GM23338 (cell line): Measurements from ENCODE around the gene CPLX3. TPM values are rescaled to one million over a fixed set of nuclear protein-coding genes. Genes with fewer than 3 reads are reported as not detected.

Source experiments
- ATAC-seq: fragments of 200-7000 bp; cut with Tn5 transposase; 3 replicates; pipeline ENCODE4 v1.9.1; 2020
- DNase-seq: peaks from one replicate; pipeline ENCODE4 v3.0.0-alpha.2; 2015; ENCODE audit warnings: low spot score
- H2AFZ ChIP-seq: fragments of 200-600 bp; sonication (generic); 2 replicates; pipeline ENCODE4 v1.8.0; 2016; ENCODE audit warnings: antibody characterized with exemption, mild to moderate bottlenecking, moderate library complexity
- H3F3A ChIP-seq: fragments of 200-600 bp; sonication (generic); replicated peaks from 2 replicates; pipeline ENCODE4 v1.8.0; 2017; ENCODE audit warnings: antibody characterized with exemption, mixed run types, low read depth
- H3K27ac ChIP-seq: fragments of 200-600 bp; sonication (generic); 2 replicates; pipeline ENCODE4 v1.6.1; 2016; ENCODE audit warnings: low read depth
- H3K27me3 ChIP-seq: fragments of 200-600 bp; sonication (generic); 2 replicates; pipeline ENCODE4 v1.8.0; 2016; ENCODE audit warnings: mild to moderate bottlenecking, mixed run types, moderate library complexity; ENCODE audit not compliant: insufficient read depth
- H3K36me3 ChIP-seq: fragments of 200-600 bp; sonication (generic); 2 replicates; pipeline ENCODE4 v1.8.0; 2016; ENCODE audit warnings: mild to moderate bottlenecking; ENCODE audit not compliant: insufficient read depth
- H3K4me1 ChIP-seq: fragments of 200-600 bp; sonication (generic); 2 replicates; pipeline ENCODE4 v1.8.0; 2016; ENCODE audit warnings: mild to moderate bottlenecking, moderate library complexity; ENCODE audit not compliant: insufficient read depth
- H3K4me2 ChIP-seq: fragments of 200-600 bp; sonication (generic); 2 replicates; pipeline ENCODE4 v1.7.1; 2017; ENCODE audit warnings: mixed run types
- H3K4me3 ChIP-seq: fragments of 200-600 bp; sonication (generic); 2 replicates; pipeline ENCODE4 v1.6.1; 2016; ENCODE audit warnings: mixed run types
- H3K79me2 ChIP-seq: fragments of 200-600 bp; sonication (generic); replicated peaks from 2 replicates; pipeline ENCODE4 v1.8.0; 2017; ENCODE audit warnings: mild to moderate bottlenecking; ENCODE audit not compliant: insufficient read depth
- H3K9me2 ChIP-seq: fragments of 200-600 bp; sonication (generic); 2 replicates; pipeline ENCODE4 v1.8.0; 2017; ENCODE audit not compliant: insufficient read depth
- H4K20me1 ChIP-seq: fragments of 200-600 bp; sonication (generic); replicated peaks from 2 replicates; pipeline ENCODE4 v1.8.0; 2017; ENCODE audit warnings: mild to moderate bottlenecking; ENCODE audit not compliant: insufficient read depth
- H3K27ac Mint-ChIP-seq: 2 replicates; pipeline ENCODE4 v1.8.0; 2020; ENCODE audit warnings: inconsistent platforms, mild to moderate bottlenecking, moderate library complexity, mixed read lengths
- H3K27me3 Mint-ChIP-seq: 3 replicates; pipeline ENCODE4 v1.8.0; 2022; ENCODE audit warnings: low read depth, mild to moderate bottlenecking, moderate library complexity, mixed read lengths, inconsistent platforms; ENCODE audit not compliant: insufficient read depth, poor library complexity
- H3K36me3 Mint-ChIP-seq: 3 replicates; pipeline ENCODE4 v1.8.0; 2021; ENCODE audit warnings: low read depth, mild to moderate bottlenecking, inconsistent platforms, moderate library complexity, mixed read lengths
- H3K4me1 Mint-ChIP-seq: 3 replicates; pipeline ENCODE4 v1.8.0; 2020; ENCODE audit warnings: mild to moderate bottlenecking, inconsistent platforms, mixed read lengths
- H3K4me3 Mint-ChIP-seq: 3 replicates; pipeline ENCODE4 v1.8.0; 2021; ENCODE audit warnings: moderate library complexity, mild to moderate bottlenecking, inconsistent platforms, mixed read lengths
- H3K9me3 Mint-ChIP-seq: 3 replicates; pipeline ENCODE4 v1.8.0; 2020; ENCODE audit warnings: moderate library complexity, mild to moderate bottlenecking, inconsistent platforms, mixed read lengths
- CREB1 ChIP-seq: fragments of 250-450 bp; sonication (Bioruptor Pico); IDR thresholded peaks from 2 replicates; pipeline ENCODE4 v1.5.0; 2020; ENCODE audit warnings: low read depth, mild to moderate bottlenecking, moderate library complexity
- EZH2 ChIP-seq: fragments of 200-600 bp; sonication (generic); IDR thresholded peaks from one replicate; pipeline ENCODE4 v1.8.0; 2017; ENCODE audit warnings: antibody characterized with exemption, mild to moderate bottlenecking, low read depth; ENCODE audit not compliant: unreplicated experiment
- EZH2phosphoT487 ChIP-seq: fragments of 200-600 bp; sonication (generic); IDR thresholded peaks from one replicate; pipeline ENCODE4 v1.8.1; 2018; ENCODE audit warnings: antibody characterized with exemption; ENCODE audit not compliant: unreplicated experiment
- JUNB ChIP-seq: IDR thresholded peaks from one replicate; pipeline ENCODE4 v1.6.1; 2016; ENCODE audit warnings: antibody characterized with exemption; ENCODE audit not compliant: unreplicated experiment
- NANOG ChIP-seq: IDR thresholded peaks from 2 replicates; pipeline ENCODE4 v1.6.1; 2016; ENCODE audit warnings: antibody characterized with exemption, borderline replicate concordance
- POLR2AphosphoS5 ChIP-seq: IDR thresholded peaks from 2 replicates; pipeline ENCODE4 v1.6.1; 2016; ENCODE audit warnings: antibody characterized with exemption, low read depth
- REST ChIP-seq: IDR thresholded peaks from one replicate; pipeline ENCODE4 v1.6.1; 2018; ENCODE audit warnings: antibody characterized with exemption; ENCODE audit not compliant: unreplicated experiment
- STAT1 ChIP-seq: IDR thresholded peaks from one replicate; pipeline ENCODE4 v1.6.1; 2016; ENCODE audit warnings: antibody characterized with exemption; ENCODE audit not compliant: unreplicated experiment
- ZNF114 ChIP-seq: fragments of 250-450 bp; sonication (Bioruptor Pico); IDR thresholded peaks from 2 replicates; pipeline ENCODE4 v1.5.0; 2020; ENCODE audit warnings: mild to moderate bottlenecking, moderate library complexity
- ZNF331 ChIP-seq: fragments of 250-450 bp; sonication (Bioruptor Pico); IDR thresholded peaks from 2 replicates; pipeline ENCODE4 v1.5.0; 2020; ENCODE audit warnings: low read depth, mild to moderate bottlenecking, moderate library complexity
- ZNF462 ChIP-seq: fragments of 250-450 bp; sonication (Bioruptor Pico); IDR thresholded peaks from 2 replicates; pipeline ENCODE4 v1.5.0; 2020; ENCODE audit warnings: mild to moderate bottlenecking, moderate library complexity
- polyA plus RNA-seq: library from polyadenylated mRNA; unstranded; fragments of >200 nt; fragmentation: Nextera tagmentation; extraction: Ambion mirVana; gene quantifications from 2 replicates; pipeline ENCODE4 v1.2.1, GENCODE V29; 2016
- total RNA-seq: library from RNA; depleted of rRNA; stranded (reverse); fragments of >200 nt; shearing (Covaris generic); gene quantifications from 2 replicates; pipeline ENCODE4 v1.2.3, GENCODE V29; 2014
- TF ChIP-seq, protein P1 (sequence below): IDR thresholded peaks from 2 replicates; pipeline ENCODE4 v1.6.1; 2016; ENCODE audit warnings: antibody characterized with exemption
- TF ChIP-seq, protein P2 (sequence below), 2 experiments: fragments of 200-600 bp in 1 of 2; sonication (generic) in 1 of 2; conservative IDR thresholded peaks; 2 replicates each; pipeline versions ENCODE4 v1.5.1 to v1.6.1; 2016 to 2017; ENCODE audit warnings: antibody characterized with exemption in 2 of 2, low read depth in 2 of 2, mild to moderate bottlenecking in 2 of 2, moderate library complexity in 1 of 2

CPLX3 gene
- total and polyA plus RNA-seq, 2 experiments from 2014 or later, result 0.66 TPM; not detected in 1

DNA sequence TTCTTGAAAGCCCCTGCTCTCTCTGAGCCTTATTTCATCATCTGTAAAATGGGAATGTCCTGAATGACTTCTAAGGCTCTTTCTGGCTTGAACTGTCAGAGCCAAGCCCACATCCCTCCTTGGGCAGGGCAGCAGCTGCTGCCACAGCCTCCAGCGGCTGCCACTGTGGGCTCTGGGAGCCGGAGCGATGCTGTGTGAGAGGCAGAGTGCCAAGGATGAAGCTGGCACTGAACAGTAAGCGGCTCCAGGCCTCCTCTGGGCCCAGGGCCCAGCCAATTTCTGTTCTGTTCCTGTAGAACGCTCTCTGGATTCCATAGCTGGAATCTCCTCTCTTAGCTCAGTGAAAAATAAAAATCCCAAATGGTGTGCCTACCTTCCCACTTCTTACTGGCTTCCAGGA, 4.4 kb downstream of the CPLX3 start:
- Histone ChIP-seq H3K9me2 (no peaks in the 10 kb centered on the region), H3K4me1 (peaks cover 7% of the 10 kb centered on the region; the same call in 1 of the 2 replicates), H3K4me3 (no peak overlapping the region), H3K79me2 (no peaks in the 10 kb centered on the region), H3K4me2 (no peak overlapping the region), H3K27me3 (peaks cover 21% of the 10 kb centered on the region), H4K20me1 (no peaks in the 10 kb centered on the region), H3K36me3 (no peaks in the 10 kb centered on the region), H3K27ac (no peak overlapping the region), H3F3A (peaks cover 7% of the 10 kb centered on the region), H2AFZ (no peak overlapping the region)
- Mint-ChIP-seq H3K4me1 (peaks cover 24% of the 10 kb centered on the region), H3K27ac (no peak overlapping the region), H3K4me3 (no peak overlapping the region), H3K27me3 (peaks cover 35% of the 10 kb centered on the region), H3K9me3 (no peaks in the 10 kb centered on the region; the same call in 2 of the 3 replicates), H3K36me3 (peaks cover 7% of the 10 kb centered on the region; the same call in 2 of the 3 replicates)
- ATAC-seq (no peak), DNase-seq (no peak)
- TF ChIP-seq POLR2AphosphoS5, result no peak
- no peak for TF ChIP-seq CREB1 (CRISPR knock-in tag)
- TF ChIP-seq ZNF114 (CRISPR knock-in tag), result no peak
- TF ChIP-seq, protein P1, sequence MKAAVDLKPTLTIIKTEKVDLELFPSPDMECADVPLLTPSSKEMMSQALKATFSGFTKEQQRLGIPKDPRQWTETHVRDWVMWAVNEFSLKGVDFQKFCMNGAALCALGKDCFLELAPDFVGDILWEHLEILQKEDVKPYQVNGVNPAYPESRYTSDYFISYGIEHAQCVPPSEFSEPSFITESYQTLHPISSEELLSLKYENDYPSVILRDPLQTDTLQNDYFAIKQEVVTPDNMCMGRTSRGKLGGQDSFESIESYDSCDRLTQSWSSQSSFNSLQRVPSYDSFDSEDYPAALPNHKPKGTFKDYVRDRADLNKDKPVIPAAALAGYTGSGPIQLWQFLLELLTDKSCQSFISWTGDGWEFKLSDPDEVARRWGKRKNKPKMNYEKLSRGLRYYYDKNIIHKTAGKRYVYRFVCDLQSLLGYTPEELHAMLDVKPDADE, result no peak
- no peak for TF ChIP-seq ZNF462 (CRISPR knock-in tag)
- TF ChIP-seq ZNF331, result no peak
- TF ChIP-seq EZH2, result no peak
- no peak for TF ChIP-seq REST
- no peak for TF ChIP-seq NANOG
- TF ChIP-seq, protein P2, sequence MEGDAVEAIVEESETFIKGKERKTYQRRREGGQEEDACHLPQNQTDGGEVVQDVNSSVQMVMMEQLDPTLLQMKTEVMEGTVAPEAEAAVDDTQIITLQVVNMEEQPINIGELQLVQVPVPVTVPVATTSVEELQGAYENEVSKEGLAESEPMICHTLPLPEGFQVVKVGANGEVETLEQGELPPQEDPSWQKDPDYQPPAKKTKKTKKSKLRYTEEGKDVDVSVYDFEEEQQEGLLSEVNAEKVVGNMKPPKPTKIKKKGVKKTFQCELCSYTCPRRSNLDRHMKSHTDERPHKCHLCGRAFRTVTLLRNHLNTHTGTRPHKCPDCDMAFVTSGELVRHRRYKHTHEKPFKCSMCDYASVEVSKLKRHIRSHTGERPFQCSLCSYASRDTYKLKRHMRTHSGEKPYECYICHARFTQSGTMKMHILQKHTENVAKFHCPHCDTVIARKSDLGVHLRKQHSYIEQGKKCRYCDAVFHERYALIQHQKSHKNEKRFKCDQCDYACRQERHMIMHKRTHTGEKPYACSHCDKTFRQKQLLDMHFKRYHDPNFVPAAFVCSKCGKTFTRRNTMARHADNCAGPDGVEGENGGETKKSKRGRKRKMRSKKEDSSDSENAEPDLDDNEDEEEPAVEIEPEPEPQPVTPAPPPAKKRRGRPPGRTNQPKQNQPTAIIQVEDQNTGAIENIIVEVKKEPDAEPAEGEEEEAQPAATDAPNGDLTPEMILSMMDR (conservative IDR thresholded peaks at IDR 0.05; ENCODE audit: low read depth in 2 of 2), result no peak
- no peak for TF ChIP-seq STAT1
- no peak for TF ChIP-seq JUNB
- TF ChIP-seq EZH2phosphoT487, result no peak
